K562 treated with DMSO at 1 percent for 24 hours (cell line): Measurements from ENCODE around the gene RERGL. TPM values are rescaled to one million over a fixed set of nuclear protein-coding genes. Genes with fewer than 3 reads are reported as not detected.

Experiments used
- total RNA-seq: library from RNA; unstranded; fragments of 300-600 nt; gene quantifications from 2 replicates; pipeline ENCODE4 v1.2.3, GENCODE V29; 2022; ENCODE audit warnings: low read depth; ENCODE audit not compliant: insufficient read depth

The RERGL gene, protein sequence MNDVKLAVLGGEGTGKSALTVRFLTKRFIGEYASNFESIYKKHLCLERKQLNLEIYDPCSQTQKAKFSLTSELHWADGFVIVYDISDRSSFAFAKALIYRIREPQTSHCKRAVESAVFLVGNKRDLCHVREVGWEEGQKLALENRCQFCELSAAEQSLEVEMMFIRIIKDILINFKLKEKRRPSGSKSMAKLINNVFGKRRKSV
- not detected in 2 replicates for total RNA-seq

DNA sequence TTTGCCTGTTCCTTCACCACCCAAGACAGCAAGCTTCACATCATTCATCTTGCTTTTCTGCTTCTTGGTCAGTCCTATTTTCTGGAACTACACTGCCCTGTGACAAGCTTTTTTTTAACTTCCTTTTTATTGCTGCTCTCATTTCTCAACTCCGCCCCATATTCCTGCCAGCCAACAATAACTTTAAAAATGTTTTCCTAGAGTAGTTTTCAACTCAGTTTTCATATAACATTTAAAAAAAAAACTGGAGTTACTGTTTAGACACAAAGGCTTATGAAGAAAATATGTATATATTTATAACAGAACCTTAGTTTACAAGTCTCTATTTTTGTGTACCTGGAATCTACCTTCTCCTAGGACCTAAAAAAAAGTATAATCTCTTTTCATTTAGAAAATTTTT lies at the start of gene RERGL:
Gene RERGL, minus strand, starts transcription at position 101 of the 400 bp plus-strand sequence. Its CDS starts 53 bp downstream, at position 48.

Other genes with a start within 250 kb of the RERGL start
- not detected in 2 replicates for gene PIK3C2G, start 171.3 kb upstream of the RERGL start, total RNA-seq